ENCODE measurements around the gene SLC34A1.

DNA sequence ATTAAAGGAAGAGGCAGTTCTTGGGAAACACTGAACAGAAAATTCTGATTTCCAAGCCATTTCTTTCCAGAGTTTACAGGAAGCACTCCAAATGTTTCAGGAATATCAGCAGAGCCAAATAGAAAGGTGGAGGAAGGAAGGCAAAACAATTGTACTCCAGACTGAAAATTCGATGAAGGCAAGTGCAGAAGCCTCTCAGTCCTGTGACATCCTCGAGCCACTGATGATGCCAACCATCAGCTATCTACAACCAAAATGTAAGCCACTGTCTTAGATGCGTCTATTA lies 34.9 kb upstream of the SLC34A1 start:
- TF ChIP-seq TAF1 (conservative IDR thresholded peaks at IDR 0.05) = no peak
- TF ChIP-seq, protein P1, sequence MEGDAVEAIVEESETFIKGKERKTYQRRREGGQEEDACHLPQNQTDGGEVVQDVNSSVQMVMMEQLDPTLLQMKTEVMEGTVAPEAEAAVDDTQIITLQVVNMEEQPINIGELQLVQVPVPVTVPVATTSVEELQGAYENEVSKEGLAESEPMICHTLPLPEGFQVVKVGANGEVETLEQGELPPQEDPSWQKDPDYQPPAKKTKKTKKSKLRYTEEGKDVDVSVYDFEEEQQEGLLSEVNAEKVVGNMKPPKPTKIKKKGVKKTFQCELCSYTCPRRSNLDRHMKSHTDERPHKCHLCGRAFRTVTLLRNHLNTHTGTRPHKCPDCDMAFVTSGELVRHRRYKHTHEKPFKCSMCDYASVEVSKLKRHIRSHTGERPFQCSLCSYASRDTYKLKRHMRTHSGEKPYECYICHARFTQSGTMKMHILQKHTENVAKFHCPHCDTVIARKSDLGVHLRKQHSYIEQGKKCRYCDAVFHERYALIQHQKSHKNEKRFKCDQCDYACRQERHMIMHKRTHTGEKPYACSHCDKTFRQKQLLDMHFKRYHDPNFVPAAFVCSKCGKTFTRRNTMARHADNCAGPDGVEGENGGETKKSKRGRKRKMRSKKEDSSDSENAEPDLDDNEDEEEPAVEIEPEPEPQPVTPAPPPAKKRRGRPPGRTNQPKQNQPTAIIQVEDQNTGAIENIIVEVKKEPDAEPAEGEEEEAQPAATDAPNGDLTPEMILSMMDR (IDR thresholded peaks at IDR 0.05; ENCODE audit: low read depth, low read length, missing input control) = no peak
- TF ChIP-seq, protein P2, sequence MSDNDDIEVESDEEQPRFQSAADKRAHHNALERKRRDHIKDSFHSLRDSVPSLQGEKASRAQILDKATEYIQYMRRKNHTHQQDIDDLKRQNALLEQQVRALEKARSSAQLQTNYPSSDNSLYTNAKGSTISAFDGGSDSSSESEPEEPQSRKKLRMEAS (IDR thresholded peaks at IDR 0.05) = no peak
- TF ChIP-seq, protein P3, sequence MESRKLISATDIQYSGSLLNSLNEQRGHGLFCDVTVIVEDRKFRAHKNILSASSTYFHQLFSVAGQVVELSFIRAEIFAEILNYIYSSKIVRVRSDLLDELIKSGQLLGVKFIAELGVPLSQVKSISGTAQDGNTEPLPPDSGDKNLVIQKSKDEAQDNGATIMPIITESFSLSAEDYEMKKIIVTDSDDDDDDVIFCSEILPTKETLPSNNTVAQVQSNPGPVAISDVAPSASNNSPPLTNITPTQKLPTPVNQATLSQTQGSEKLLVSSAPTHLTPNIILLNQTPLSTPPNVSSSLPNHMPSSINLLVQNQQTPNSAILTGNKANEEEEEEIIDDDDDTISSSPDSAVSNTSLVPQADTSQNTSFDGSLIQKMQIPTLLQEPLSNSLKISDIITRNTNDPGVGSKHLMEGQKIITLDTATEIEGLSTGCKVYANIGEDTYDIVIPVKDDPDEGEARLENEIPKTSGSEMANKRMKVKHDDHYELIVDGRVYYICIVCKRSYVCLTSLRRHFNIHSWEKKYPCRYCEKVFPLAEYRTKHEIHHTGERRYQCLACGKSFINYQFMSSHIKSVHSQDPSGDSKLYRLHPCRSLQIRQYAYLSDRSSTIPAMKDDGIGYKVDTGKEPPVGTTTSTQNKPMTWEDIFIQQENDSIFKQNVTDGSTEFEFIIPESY (IDR thresholded peaks at IDR 0.05) = no peak
- no peak for TF ChIP-seq GABPA (IDR thresholded peaks at IDR 0.05 in 1 of 2, conservative IDR thresholded peaks at IDR 0.05 in 1 of 2)
